Ramos (cell line): ENCODE measurements around the gene TEX38.
"Not testable (repeated sequence)": the region's sequence is repeated elsewhere in the genome, so short reads cannot be mapped to it uniquely, and the experiment has no call there.

Experiments used
- in situ Hi-C: fragments of 300-500 bp; cut with MboI; formaldehyde crosslinking; loops from one replicate; pipeline ENCODE4 v1.14.3; 2022; ENCODE audit warnings: low sequenced_read_pairs; ENCODE audit not compliant: unreplicated experiment

TEX38 gene

GRCh38 chr1:46671554-46671953, at the start of gene TEX38:
Gene TEX38 (plus strand): TSS chr1:46671854. CDS start chr1:46671935, 81 bp downstream.
- in situ Hi-C loops: no loop called here

- in situ Hi-C loops: no loop called here
Observed at GRCh38 chr1:46621930-46622329, 49.7 kb upstream of the TEX38 start.

- in situ Hi-C loops: no loop called here
Observed at GRCh38 chr1:46622344-46622743, 49.3 kb upstream of the TEX38 start.

- in situ Hi-C loops: no loop called here
Observed at GRCh38 chr1:46623743-46624644, 47.7 kb upstream of the TEX38 start.

GRCh38 chr1:46630719-46631118, 40.9 kb upstream of the TEX38 start:
- in situ Hi-C loops: no loop called here

- in situ Hi-C loops: no loop called here
Observed at GRCh38 chr1:46635205-46635604, 36.4 kb upstream of the TEX38 start.

- in situ Hi-C loops: no loop called here
Observed at GRCh38 chr1:46637444-46638083, 34.1 kb upstream of the TEX38 start.

GRCh38 chr1:46638921-46639320, 32.7 kb upstream of the TEX38 start:
- in situ Hi-C loops: no loop called here

GRCh38 chr1:46639547-46639946, 32.1 kb upstream of the TEX38 start:
- in situ Hi-C loops: no loop called here

GRCh38 chr1:46642115-46642680, 29.5 kb upstream of the TEX38 start:
- in situ Hi-C loops: no loop called here

- in situ Hi-C loops: no loop called here
Observed at GRCh38 chr1:46643368-46643775, 28.3 kb upstream of the TEX38 start.

GRCh38 chr1:46645815-46646214, 25.8 kb upstream of the TEX38 start:
- in situ Hi-C loops: no loop called here

- in situ Hi-C loops: no loop called here
Observed at GRCh38 chr1:46646331-46646730, 25.3 kb upstream of the TEX38 start.

- in situ Hi-C loops: no loop called here
Observed at GRCh38 chr1:46646844-46647243, 24.8 kb upstream of the TEX38 start.

GRCh38 chr1:46647611-46648010, 24.0 kb upstream of the TEX38 start:
- in situ Hi-C loops: no loop called here

GRCh38 chr1:46649764-46650163, 21.9 kb upstream of the TEX38 start:
- in situ Hi-C loops: no loop called here

GRCh38 chr1:46650491-46650890, 21.2 kb upstream of the TEX38 start:
- in situ Hi-C loops: no loop called here

GRCh38 chr1:46651152-46651551, 20.5 kb upstream of the TEX38 start:
- in situ Hi-C loops: not testable (repeated sequence)

- in situ Hi-C loops: no loop called here
Observed at GRCh38 chr1:46652321-46653100, 19.1 kb upstream of the TEX38 start.

- in situ Hi-C loops: no loop called here
Observed at GRCh38 chr1:46653405-46653958, 18.2 kb upstream of the TEX38 start.
